Neural cell (in vitro differentiated cells): Measurements from ENCODE around the gene BHLHE23. TPM values are rescaled to one million over a fixed set of nuclear protein-coding genes. Genes with fewer than 3 reads are reported as not detected.

Experiments used
- H2AFZ ChIP-seq: fragments of 200-600, 300-800 bp; sonication (generic), shearing (Covaris generic); 2 replicates; pipeline ENCODE4 v1.6.0; 2014; ENCODE audit warnings: low read depth, mild to moderate bottlenecking, antibody characterized with exemption, low read length, moderate library complexity
- H3F3A ChIP-seq: fragments of 200-600 bp; shearing (Covaris generic); 2 replicates; pipeline ENCODE4 v1.6.1; 2016; ENCODE audit warnings: mild to moderate bottlenecking, moderate library complexity, mixed read lengths, antibody characterized with exemption, low read length; ENCODE audit not compliant: insufficient read depth, poor library complexity, severe bottlenecking
- H3K27ac ChIP-seq: fragments of 200-600, 300-800 bp; sonication (generic), shearing (Covaris generic); 2 replicates; pipeline ENCODE4 v1.5.1; 2014; ENCODE audit warnings: mild to moderate bottlenecking, low read length, moderate library complexity
- H3K27me3 ChIP-seq: fragments of 300-800, 200-600 bp; sonication (generic), shearing (Covaris generic); 2 replicates; pipeline ENCODE4 v1.6.0; 2014; ENCODE audit warnings: mild to moderate bottlenecking, low read depth, low read length, moderate library complexity; ENCODE audit not compliant: insufficient read depth
- H3K36me3 ChIP-seq: fragments of 300-800, 200-600 bp; sonication (generic), shearing (Covaris generic); 2 replicates; pipeline ENCODE4 v1.5.1; 2014; ENCODE audit warnings: mild to moderate bottlenecking, antibody characterized with exemption, low read length, moderate library complexity; ENCODE audit not compliant: insufficient read depth
- H3K4me2 ChIP-seq: fragments of 300-800, 200-600 bp; sonication (generic), shearing (Covaris generic); 2 replicates; pipeline ENCODE4 v1.6.0; 2014; ENCODE audit warnings: mild to moderate bottlenecking, low read length
- H3K4me3 ChIP-seq: fragments of 300-800, 200-600 bp; sonication (generic), shearing (Covaris generic); 2 replicates; pipeline ENCODE4 v1.5.1; 2014; ENCODE audit warnings: mild to moderate bottlenecking, low read length, moderate library complexity
- H3K79me2 ChIP-seq: fragments of 200-600 bp; shearing (Covaris generic); replicated peaks from 2 replicates; pipeline ENCODE4 v1.6.0; 2014; ENCODE audit warnings: mild to moderate bottlenecking, low read length, moderate library complexity; ENCODE audit not compliant: insufficient read depth
- H3K9ac ChIP-seq: fragments of 300-800, 200-600 bp; sonication (generic), shearing (Covaris generic); 2 replicates; pipeline ENCODE4 v1.6.1; 2016; ENCODE audit warnings: mild to moderate bottlenecking, low read length, mixed read lengths
- H3K9me2 ChIP-seq: fragments of 200-600 bp; shearing (Covaris generic); 2 replicates; pipeline ENCODE4 v1.6.1; 2016; ENCODE audit warnings: mild to moderate bottlenecking, low read length, mixed read lengths; ENCODE audit not compliant: insufficient read depth
- H3K9me3 ChIP-seq: fragments of 200-600, 300-800 bp; sonication (generic), shearing (Covaris generic); 2 replicates; pipeline ENCODE4 v1.6.1; 2016; ENCODE audit warnings: mild to moderate bottlenecking, mixed run types, low read length, moderate library complexity, mixed read lengths
- H4K20me1 ChIP-seq: fragments of 200-600 bp; shearing (Covaris generic); 2 replicates; pipeline ENCODE4 v1.6.1; 2016; ENCODE audit warnings: mild to moderate bottlenecking, mixed run types; ENCODE audit not compliant: insufficient read depth
- CTCF ChIP-seq: fragments of 450-650 bp; IDR thresholded peaks from 2 replicates; pipeline ENCODE4 v1.5.1; 2014; ENCODE audit warnings: antibody characterized with exemption, mild to moderate bottlenecking, moderate library complexity; ENCODE audit not compliant: poor library complexity, severe bottlenecking
- EP300 ChIP-seq: fragments of 450-650 bp; conservative IDR thresholded peaks from 2 replicates; pipeline ENCODE4 v1.6.1; 2014; ENCODE audit warnings: antibody characterized with exemption, mild to moderate bottlenecking, moderate library complexity; ENCODE audit not compliant: poor library complexity, severe bottlenecking
- MXI1 ChIP-seq: fragments of 450-650 bp; conservative IDR thresholded peaks from 2 replicates; pipeline ENCODE4 v1.6.1; 2014; ENCODE audit warnings: antibody characterized with exemption, mild to moderate bottlenecking; ENCODE audit not compliant: poor library complexity, severe bottlenecking
- POLR2AphosphoS5 ChIP-seq: IDR thresholded peaks from 2 replicates; pipeline ENCODE4 v1.6.1; 2012
- REST ChIP-seq: IDR thresholded peaks from 2 replicates; pipeline ENCODE4 v1.6.1; 2012; ENCODE audit warnings: borderline replicate concordance
- SMC3 ChIP-seq: fragments of 450-650 bp; conservative IDR thresholded peaks from 2 replicates; pipeline ENCODE4 v1.6.1; 2014; ENCODE audit warnings: antibody characterized with exemption, mild to moderate bottlenecking, moderate library complexity; ENCODE audit not compliant: poor library complexity
- TAF1 ChIP-seq: IDR thresholded peaks from 2 replicates; pipeline ENCODE4 v1.6.1; 2012; ENCODE audit warnings: low read depth
- polyA plus RNA-seq: library from polyadenylated mRNA; depleted of rRNA; stranded (reverse); fragments of >200 nt; gene quantifications from 2 replicates; pipeline ENCODE4 v1.2.3, GENCODE V29; 2014

The BHLHE23 gene
- polyA plus RNA-seq, 1 donor from 2014 or later = not detected

- no peaks in the 10 kb centered on the region for H3K9me2 ChIP-seq
- no peak overlapping the region for H3K27ac ChIP-seq
- H3K4me2 ChIP-seq = no peak overlapping the region
- no peak overlapping the region for H3K9ac ChIP-seq
- no peaks in the 10 kb centered on the region for H4K20me1 ChIP-seq
- H3F3A ChIP-seq = no peaks in the 10 kb centered on the region
- H3K27me3 ChIP-seq = peaks cover 14% of the 10 kb centered on the region
- TF ChIP-seq EP300 (no peak), MXI1 (no peak), CTCF (no peak), POLR2AphosphoS5 (no peak), TAF1 (no peak), REST (no peak)
- no peak overlapping the region for H3K4me3 ChIP-seq
- no peaks in the 10 kb centered on the region for H3K79me2 ChIP-seq
- peaks cover 3% of the 10 kb centered on the region for H3K9me3 ChIP-seq
- no peak overlapping the region for H2AFZ ChIP-seq
- H3K36me3 ChIP-seq = no peaks in the 10 kb centered on the region
These were observed 6.4 kb upstream of the BHLHE23 start for GRCh38 chr20:63013207-63013606.

- no peaks in the 10 kb centered on the region for H3K36me3 ChIP-seq
- H3F3A ChIP-seq = no peaks in the 10 kb centered on the region
- H3K9me3 ChIP-seq = peaks cover 3% of the 10 kb centered on the region
- TF ChIP-seq SMC3 (no peak), TAF1 (no peak), REST (no peak)
- peaks cover 28% of the 10 kb centered on the region for H3K27me3 ChIP-seq
- no peaks in the 10 kb centered on the region for H3K9me2 ChIP-seq
- no peak overlapping the region for H2AFZ ChIP-seq
- H3K4me3 ChIP-seq = no peak overlapping the region
- no peaks in the 10 kb centered on the region for H3K79me2 ChIP-seq
- H3K4me2 ChIP-seq = no peak overlapping the region
- H4K20me1 ChIP-seq = no peaks in the 10 kb centered on the region
- no peak overlapping the region for H3K9ac ChIP-seq
- no peak overlapping the region for H3K27ac ChIP-seq
These were observed 5.0 kb upstream of the BHLHE23 start for GRCh38 chr20:63011798-63012197.
